MCF 10A (cell line): ENCODE data around the gene HBD. TPM values are rescaled to one million over a fixed set of nuclear protein-coding genes. Genes with fewer than 3 reads are reported as not detected.

ENCODE experiments used
- BruUV-seq: library from RNA; stranded (reverse); fragments of 400-500 nt; replicated peaks from 2 replicates; lab custom pipeline; 2021; lab: Mats Ljungman, UMichigan
- CTCF ChIA-PET: fragments of 300-600 bp; sonication (Branson Sonifier 250); formaldehyde crosslinking; extraction: SDS; loops from one replicate; lab custom pipeline; 2021; ENCODE audit warnings: antibody characterized with exemption, inconsistent platforms; lab: Yijun Ruan, JAX
- POLR2A ChIA-PET: fragments of 300-600, 350-650 bp; sonication (Branson Sonifier 250); formaldehyde crosslinking; extraction: SDS; loops from one replicate; lab custom pipeline; 2020; ENCODE audit warnings: antibody characterized with exemption, inconsistent platforms; lab: Yijun Ruan, JAX
- DNase-seq: peaks from one replicate; pipeline ENCODE4 v3.0.0-alpha.2; 2018; ENCODE audit not compliant: unreplicated experiment
- H3K27ac Mint-ChIP-seq: one replicate; pipeline ENCODE4 v1.8.0; 2022; ENCODE audit warnings: mild to moderate bottlenecking, low read depth, mixed read lengths; ENCODE audit not compliant: unreplicated experiment
- H3K27me3 Mint-ChIP-seq: one replicate; pipeline ENCODE4 v1.8.0; 2022; ENCODE audit warnings: mixed read lengths; ENCODE audit not compliant: insufficient read depth, unreplicated experiment
- H3K36me3 Mint-ChIP-seq: one replicate; pipeline ENCODE4 v1.8.0; 2022; ENCODE audit warnings: mild to moderate bottlenecking, moderate library complexity, mixed read lengths; ENCODE audit not compliant: insufficient read depth, unreplicated experiment
- H3K4me1 Mint-ChIP-seq: one replicate; pipeline ENCODE4 v1.8.0; 2022; ENCODE audit warnings: mixed read lengths; ENCODE audit not compliant: insufficient read depth, unreplicated experiment
- H3K4me3 Mint-ChIP-seq: one replicate; pipeline ENCODE4 v1.8.0; 2022; ENCODE audit warnings: mild to moderate bottlenecking, moderate library complexity, mixed read lengths; ENCODE audit not compliant: unreplicated experiment
- H3K9me3 Mint-ChIP-seq: one replicate; pipeline ENCODE4 v1.8.0; 2022; ENCODE audit warnings: mixed read lengths; ENCODE audit not compliant: unreplicated experiment
- CTCF ChIP-seq: fragments of 200-600 bp; IDR thresholded peaks from one replicate; pipeline ENCODE4 v1.8.0; 2022; ENCODE audit warnings: antibody characterized with exemption, mild to moderate bottlenecking; ENCODE audit not compliant: unreplicated experiment
- intact Hi-C: fragments of 100-400 bp; cut with micrococcal nuclease; formaldehyde crosslinking; loops from 2 replicates; pipeline ENCODE4 v1.14.1; 2022
- total RNA-seq: library from RNA; stranded (reverse); gene quantifications from 2 replicates; pipeline ENCODE4 v1.2.3, GENCODE V29; 2022

The HBD gene
- total RNA-seq, 1 experiment from 2014 or later = not detected

- intact Hi-C loops = no loop called here
- POLR2A ChIA-PET = no interaction called here
- CTCF ChIA-PET = interaction anchor here (0.7 kb wide), 1 partner anchor 982 kb away, joined by 3 read pairs; no protein-coding TSS in a partner anchor
- Mint-ChIP-seq H3K36me3 (no peaks in the 10 kb centered on the region), H3K9me3 (peaks cover 8% of the 10 kb centered on the region), H3K4me1 (no peaks in the 10 kb centered on the region), H3K27me3 (peaks cover 35% of the 10 kb centered on the region), H3K4me3 (no peak overlapping the region), H3K27ac (no peak overlapping the region)
- no TSS peak for BruUV-seq
- no peak for TF ChIP-seq CTCF
- DNase-seq = no peak
Observed at GRCh38 chr11:5197536-5197935, 36.7 kb downstream of the HBD start.

GRCh38 chr11:5196731-5197130 lies 37.6 kb downstream of the HBD start:
- TF ChIP-seq CTCF = no peak
- intact Hi-C loops = no loop called here
- no TSS peak for BruUV-seq
- DNase-seq = no peak
- Mint-ChIP-seq H3K9me3 (peaks cover 8% of the 10 kb centered on the region), H3K27me3 (peaks cover 27% of the 10 kb centered on the region), H3K4me1 (no peaks in the 10 kb centered on the region), H3K36me3 (no peaks in the 10 kb centered on the region), H3K4me3 (no peak overlapping the region), H3K27ac (no peak overlapping the region)
- ChIA-PET CTCF (interaction anchor here (0.6 to 0.9 kb wide), 5 partner anchors 10 to 570 kb away, joined by 3 read pairs; no protein-coding TSS in a partner anchor), POLR2A (no interaction called here)

- intact Hi-C loops = no loop called here
- DNase-seq = no peak
- no peaks in the 10 kb centered on the region for H3K4me1 Mint-ChIP-seq
- no peak overlapping the region for H3K4me3 Mint-ChIP-seq
- BruUV-seq = no TSS peak
- H3K27me3 Mint-ChIP-seq = peaks cover 20% of the 10 kb centered on the region
- POLR2A ChIA-PET = no interaction called here
- TF ChIP-seq CTCF = no peak
- H3K9me3 Mint-ChIP-seq = peaks cover 8% of the 10 kb centered on the region
- H3K27ac Mint-ChIP-seq = no peak overlapping the region
- H3K36me3 Mint-ChIP-seq = no peaks in the 10 kb centered on the region
- CTCF ChIA-PET = interaction anchor here (0.5 to 1.1 kb wide), 5 partner anchors 9 to 616 kb away, joined by 3 to 4 read pairs (median 3); no protein-coding TSS in a partner anchor
Observed at GRCh38 chr11:5196067-5196466, 38.2 kb downstream of the HBD start.

- Mint-ChIP-seq H3K36me3 (no peaks in the 10 kb centered on the region), H3K4me1 (no peaks in the 10 kb centered on the region), H3K27me3 (no peaks in the 10 kb centered on the region), H3K27ac (no peak overlapping the region), H3K4me3 (no peak overlapping the region), H3K9me3 (peaks cover 8% of the 10 kb centered on the region)
- BruUV-seq = no TSS peak
- ChIA-PET CTCF (no interaction called here), POLR2A (no interaction called here)
- DNase-seq = no peak
- no peak for TF ChIP-seq CTCF
- intact Hi-C loops = no loop called here
Observed at GRCh38 chr11:5192738-5193137, 41.5 kb downstream of the HBD start.
